NCI-H2107 (cell line): ENCODE results near the gene VSTM1.
"Not testable (repeated sequence)": the region's sequence is repeated elsewhere in the genome, so short reads cannot be mapped to it uniquely, and the experiment has no call there.

Experiments
- DNase-seq: peaks from one replicate; lab custom pipeline; 2025; lab: John Stamatoyannopoulos, UW

Gene VSTM1

DNA sequence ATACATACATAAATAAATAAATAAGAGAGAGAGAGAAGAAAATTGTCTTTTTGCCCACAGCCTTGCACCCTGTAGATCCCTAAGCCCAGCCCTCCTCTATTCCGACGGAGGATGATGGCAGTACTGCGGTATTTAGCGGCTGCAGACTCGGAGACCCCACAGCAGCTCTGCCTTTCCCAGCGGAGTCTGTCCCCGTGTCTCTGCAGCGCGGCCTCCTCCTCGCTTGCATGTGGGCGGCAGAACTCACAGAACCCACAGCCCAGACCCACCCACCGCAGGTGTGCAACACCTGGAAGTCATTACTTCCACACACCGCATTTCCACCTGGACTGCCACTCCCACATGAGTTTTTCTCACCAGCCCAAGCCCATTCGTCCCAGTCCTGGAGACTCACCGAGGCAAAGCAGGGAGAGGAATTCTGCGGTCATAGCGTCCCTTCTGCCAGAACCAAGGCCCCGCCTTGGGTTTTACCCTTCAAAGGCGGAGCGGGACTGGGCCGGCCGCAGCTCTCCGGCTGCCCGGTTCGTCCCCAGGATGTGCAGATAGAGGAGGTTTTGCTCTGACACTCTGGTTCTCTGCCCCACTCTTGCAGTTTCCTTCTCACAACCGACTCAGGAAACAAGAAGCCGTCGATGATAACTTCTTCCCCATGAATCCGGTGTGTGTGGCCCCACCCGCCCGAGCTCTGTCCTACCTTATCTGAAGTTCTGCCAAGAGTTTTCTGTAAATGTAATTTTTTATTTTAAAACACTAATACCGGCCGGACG lies at the start of gene VSTM1:
Gene VSTM1 (minus strand): TSS at position 548 of the 767 bp plus-strand sequence. CDS start 120 bp downstream, at position 428.
- no peak for DNase-seq

GRCh38 chr19:54109651-54110050 lies 46.0 kb upstream of the VSTM1 start:
- DNase-seq = no peak

GRCh38 chr19:54108496-54108895 lies 44.8 kb upstream of the VSTM1 start:
- DNase-seq = no peak

DNA sequence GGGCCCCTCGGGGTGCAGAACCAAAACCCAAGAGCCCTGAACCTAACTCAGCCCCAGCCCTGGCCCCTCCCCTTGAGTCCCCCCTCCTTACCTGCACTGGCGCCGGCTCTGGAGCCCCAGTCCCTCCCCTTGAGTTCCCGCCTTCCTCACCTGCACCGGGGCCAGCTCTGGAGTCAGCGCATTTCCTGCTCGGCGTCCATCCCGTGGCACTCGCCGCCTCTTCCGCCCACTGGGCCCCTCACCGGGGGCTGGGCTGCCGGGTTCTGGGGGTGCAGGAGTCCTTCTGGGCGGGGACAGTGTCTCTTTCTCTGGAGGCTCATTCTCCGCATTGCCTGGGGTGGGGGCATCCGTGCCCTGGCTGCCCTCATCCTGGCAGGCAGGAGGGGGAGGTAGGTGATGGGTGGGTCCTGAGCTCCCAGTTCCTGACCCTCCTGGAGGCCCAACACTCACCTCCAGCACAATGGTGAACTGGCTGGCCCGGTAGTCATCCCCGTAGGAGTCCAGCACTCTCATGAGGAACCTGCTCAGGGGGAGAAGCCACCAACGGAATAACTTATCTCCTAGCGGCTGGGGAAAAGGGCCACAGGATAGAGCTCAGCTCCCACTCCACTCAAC lies 44.3 kb upstream of the VSTM1 start:
- DNase-seq = no peak

GRCh38 chr19:54106716-54107115 lies 43.0 kb upstream of the VSTM1 start:
- DNase-seq = no peak

DNA sequence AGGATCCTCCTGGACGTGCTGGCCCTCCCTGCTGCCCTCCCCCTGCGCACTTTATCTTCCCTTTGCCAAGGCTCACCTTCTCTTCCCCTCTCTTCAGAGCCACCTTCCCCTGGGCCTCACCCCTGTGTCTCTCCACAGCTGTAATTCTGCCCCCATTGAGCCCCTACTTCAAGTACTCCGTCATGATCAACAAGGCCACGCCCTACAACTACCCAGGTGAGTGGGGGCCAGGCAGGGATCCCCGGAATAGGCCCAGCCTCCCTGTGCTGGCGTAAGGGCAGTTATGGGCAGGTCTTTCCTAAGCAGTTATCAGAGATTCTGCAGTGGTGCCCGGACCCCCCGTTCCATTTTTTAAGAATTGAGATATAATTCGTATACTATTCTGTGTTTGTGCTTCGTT lies 42.1 kb upstream of the VSTM1 start:
- DNase-seq = no peak

DNA sequence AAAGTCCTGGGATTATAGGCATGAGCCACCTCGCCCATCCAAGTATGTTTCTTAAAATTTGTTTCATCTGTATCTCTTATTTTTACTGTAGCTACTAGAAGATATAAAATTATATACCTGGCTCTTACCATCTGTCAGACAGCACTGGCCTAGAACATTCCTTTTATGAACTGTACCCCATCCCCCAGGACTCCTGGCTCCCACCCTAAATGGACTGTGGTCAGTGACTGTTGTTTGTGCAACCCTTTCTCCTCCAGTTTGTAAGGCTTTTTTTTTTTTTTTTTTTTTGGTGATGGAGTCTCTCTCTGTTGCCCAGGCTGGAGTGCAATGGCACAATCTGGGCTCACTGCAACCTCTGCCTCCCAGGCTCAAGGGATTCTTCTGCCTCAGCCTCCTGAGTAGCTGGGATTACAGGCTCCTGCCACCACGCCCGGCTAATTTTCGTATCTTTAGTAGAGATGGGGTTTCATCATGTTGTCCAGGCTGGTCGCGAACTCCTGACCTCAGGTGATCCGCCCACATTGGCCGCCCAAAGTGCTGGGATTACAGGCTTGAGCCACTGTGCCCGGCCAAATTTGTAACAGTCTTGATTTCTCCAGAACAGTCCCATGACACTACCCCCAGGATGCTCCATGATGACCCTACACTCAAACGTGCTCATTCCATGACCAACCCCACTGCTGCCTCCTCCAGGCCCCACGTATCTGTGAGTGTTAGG lies 41.5 kb upstream of the VSTM1 start:
- DNase-seq = no peak

DNA sequence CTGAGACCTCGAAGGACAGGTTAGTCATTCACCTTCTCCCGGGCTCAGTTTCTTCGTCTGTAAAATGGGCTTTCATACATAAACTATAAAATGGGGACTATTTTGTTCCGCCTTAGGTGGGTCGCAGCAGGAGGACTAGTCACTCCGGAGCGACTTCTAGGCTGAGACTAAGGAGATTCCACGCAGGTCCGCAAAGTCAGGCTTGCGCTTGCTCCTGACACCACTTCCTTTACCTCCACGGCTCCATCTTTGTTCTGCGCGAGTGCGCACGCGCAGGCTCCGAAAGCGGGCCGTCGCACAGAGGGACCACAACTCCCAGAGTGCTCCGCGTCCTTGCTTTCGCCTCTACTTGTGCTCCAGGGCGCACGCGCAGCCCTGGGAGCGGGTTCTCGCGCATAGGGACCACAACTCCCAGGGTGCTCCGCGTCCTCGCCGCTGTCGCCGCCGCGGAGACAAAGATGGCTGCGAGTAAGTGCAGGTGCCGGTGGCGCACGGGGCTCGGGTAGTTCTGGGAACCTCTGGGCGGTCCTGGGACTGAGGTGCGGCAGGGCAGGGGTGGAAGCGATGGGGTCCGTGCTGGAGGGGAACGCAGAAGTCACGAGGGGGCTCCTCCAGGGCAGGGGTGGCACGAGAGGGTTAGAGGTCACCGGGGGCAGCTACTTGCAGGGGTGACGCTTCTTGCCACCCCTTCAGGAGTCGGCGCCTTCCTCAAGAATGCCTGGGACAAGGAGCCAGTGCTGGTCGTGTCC lies 38.9 kb upstream of the VSTM1 start, which contains the start of gene NDUFA3:
Gene NDUFA3 (plus strand): TSS at position 435 of the 749 bp plus-strand sequence. CDS start 24 bp downstream, at position 459.
- peak; percentile 94 for DNase-seq

DNA sequence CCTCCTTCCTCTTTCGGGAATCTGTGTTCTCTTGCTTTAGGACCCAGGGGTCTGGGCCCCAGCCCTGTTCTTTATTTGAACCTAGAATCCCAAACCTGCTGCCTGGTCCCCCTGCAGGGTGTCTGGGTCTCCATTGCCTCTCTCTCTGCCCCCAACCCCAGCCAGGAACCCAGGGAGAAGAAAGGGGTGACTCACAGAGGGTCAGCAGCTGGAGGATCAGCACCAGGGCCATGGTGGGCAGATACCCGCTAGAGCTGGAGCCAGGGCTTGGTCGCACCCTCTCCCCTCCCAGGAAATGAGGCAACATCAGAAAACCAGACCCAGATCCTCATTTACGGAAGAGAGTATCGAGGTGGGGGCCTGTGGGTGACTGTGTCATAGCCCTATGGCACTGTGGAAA lies 36.9 kb upstream of the VSTM1 start, which contains the start of gene OSCAR:
Gene OSCAR (minus strand): TSS at position 243 of the 400 bp plus-strand sequence. CDS start 11 bp downstream, at position 232.
- no peak for DNase-seq

DNA sequence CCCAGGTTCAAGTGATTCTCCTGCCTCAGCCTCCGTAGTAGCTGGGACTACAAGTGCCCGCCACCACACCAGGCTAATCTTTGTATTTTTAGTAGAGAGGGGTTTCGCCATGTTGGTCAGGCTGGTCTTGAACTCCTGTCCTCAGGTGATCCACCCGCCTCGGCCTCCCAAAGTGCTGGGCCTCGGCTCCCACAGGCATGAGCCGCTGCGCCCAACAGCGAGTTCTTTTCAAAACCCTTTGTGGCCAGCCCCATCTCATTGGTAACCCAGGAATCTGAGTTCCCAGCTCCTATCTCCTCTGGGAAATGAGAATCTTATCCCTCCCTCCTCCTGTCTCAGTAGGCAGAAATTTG lies 36.2 kb upstream of the VSTM1 start:
- DNase-seq = not testable (repeated sequence)

GRCh38 chr19:54099190-54099902 lies 35.6 kb upstream of the VSTM1 start:
- no peak for DNase-seq

DNA sequence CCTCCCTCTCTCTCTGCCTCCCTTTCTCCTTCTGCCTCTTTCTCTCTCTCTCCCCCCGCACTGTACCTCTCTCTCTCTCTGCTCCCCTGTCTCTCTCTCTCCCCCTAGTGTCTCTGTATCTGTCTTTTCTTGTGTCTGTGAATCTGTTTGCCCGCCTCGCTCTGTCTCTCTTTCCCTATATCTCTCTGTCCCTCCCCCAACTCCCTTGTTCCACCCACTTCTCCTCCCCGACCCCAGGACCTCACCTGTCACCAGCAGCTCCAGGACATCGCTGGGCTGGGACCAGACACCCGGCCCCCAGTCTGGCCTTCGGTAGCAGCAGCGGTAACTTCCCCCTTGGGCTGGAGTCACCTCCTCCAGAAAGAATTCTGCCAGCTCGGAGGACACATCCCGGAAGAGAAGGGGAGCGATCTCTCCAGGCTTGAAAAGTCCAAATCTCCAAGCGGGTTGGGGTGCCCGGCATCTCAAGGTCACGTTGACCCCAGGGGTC lies 33.0 kb upstream of the VSTM1 start:
- no peak for DNase-seq

DNA sequence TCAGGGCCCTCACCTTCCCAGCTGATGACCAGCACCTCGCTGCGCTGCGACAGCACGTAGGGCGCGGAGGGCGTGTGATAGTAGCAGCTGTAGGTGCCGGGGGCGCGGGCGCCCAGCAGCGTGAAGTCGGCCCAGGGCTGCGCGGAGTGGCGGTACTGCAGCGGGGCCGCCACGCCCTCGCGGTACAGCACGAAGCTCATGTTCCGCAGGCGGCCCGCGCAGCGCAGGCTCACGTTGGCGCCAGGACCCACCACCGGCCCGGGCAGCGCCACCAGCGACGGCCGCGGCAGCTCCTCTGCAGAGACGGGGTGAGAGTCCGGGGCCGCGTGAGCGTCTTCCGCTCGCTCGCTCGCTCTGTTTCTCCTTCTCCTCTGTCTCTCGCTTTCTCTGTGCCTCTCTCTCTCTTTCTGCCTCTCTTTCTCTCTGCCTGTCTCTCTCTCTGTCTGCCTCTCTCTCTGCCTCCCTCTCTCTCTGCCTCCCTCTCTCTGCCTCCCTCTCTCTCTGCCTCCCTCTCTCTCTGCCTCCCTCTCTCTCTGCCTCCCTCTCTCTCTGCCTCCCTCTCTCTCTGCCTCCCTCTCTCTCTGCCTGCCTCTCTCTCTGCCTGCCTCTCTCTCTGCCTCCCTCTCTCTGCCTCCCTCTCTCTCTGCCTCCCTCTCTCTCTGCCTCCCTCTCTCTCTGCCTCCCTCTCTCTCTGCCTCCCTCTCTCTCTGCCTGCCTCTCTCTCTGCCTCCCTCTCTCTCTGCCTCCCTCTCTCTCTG lies 32.3 kb upstream of the VSTM1 start:
- not testable (repeated sequence) for DNase-seq

GRCh38 chr19:54095136-54095858 lies 31.6 kb upstream of the VSTM1 start:
- DNase-seq = no peak

GRCh38 chr19:54094426-54095000 lies 30.8 kb upstream of the VSTM1 start:
- no peak for DNase-seq

- no peak for DNase-seq
Measured at GRCh38 chr19:54084410-54084809, 20.7 kb upstream of the VSTM1 start.

DNA sequence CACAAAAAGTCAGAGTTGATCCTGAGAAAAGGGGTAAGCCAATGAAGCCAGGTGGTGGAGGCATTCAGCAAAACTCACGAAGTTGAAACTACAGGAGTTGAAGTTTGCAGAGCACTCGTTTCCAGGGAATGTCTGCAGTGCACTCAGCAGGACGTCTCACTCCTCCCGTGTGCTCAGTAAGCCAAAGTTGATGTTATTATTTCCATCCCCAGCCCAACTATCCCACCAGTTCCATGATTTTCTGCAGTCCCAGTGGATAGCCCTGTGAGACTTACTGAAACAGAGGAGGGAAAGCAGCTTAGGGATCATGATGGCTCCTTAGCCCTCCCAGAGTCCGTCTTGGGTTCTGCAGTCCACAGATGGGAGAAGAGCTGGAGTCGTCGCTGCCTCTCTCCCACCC lies 17.3 kb upstream of the VSTM1 start, which contains the start of gene TARM1:
Gene TARM1 (minus strand): TSS at position 334 of the 400 bp plus-strand sequence. CDS start 25 bp downstream, at position 309.
- no peak for DNase-seq

- DNase-seq = no peak
Measured at GRCh38 chr19:54077334-54077733, 13.6 kb upstream of the VSTM1 start.

- no peak for DNase-seq
Measured at GRCh38 chr19:54074851-54075250, 11.2 kb upstream of the VSTM1 start.
